Right ventricle myocardium superior (tissue), 1 donor: ENCODE data around the gene SCN11A. TPM values are rescaled to one million over a fixed set of nuclear protein-coding genes. Genes with fewer than 3 reads are reported as not detected.

Source experiments
- ATAC-seq: fragments of 200-7000 bp; cut with Tn5 transposase; one replicate; pipeline ENCODE4 v1.9.1; 2020; ENCODE audit warnings: mild to moderate bottlenecking; ENCODE audit not compliant: poor library complexity
- DNase-seq: peaks from one replicate; pipeline ENCODE4 v3.0.0-alpha.2; 2020
- intact Hi-C: fragments of 100-400 bp; cut with DNase I; formaldehyde crosslinking; loops from one replicate; pipeline ENCODE4 v1.11.2; 2022
- total RNA-seq: library from RNA; stranded (reverse); fragmentation: NEBNext Ultra II Directional; extraction: Animal tissue kit (Norgen Biotek cat#: 25700); gene quantifications from one replicate; pipeline ENCODE4 v1.2.1, GENCODE V29; 2021
- donor health status: DM: no; HTN: yes; CAD: no; lungs with severe emphysema.

The SCN11A gene
- total RNA-seq, 1 donor from 2014 or later = 0.05 TPM

GRCh38 chr3:39019299-39019698 is 32.4 kb downstream of the SCN11A start:
- ATAC-seq (no peak), DNase-seq (no peak)
- intact Hi-C loops = no loop called here

- ATAC-seq (no peak), DNase-seq (no peak)
- intact Hi-C loops = no loop called here
Observed at GRCh38 chr3:39015418-39015817, 36.3 kb downstream of the SCN11A start.

- intact Hi-C loops = no loop called here
- DNase-seq (no peak), ATAC-seq (no peak)
Observed at GRCh38 chr3:39013921-39014509, 37.7 kb downstream of the SCN11A start.

- DNase-seq (no peak), ATAC-seq (no peak)
- intact Hi-C loops = no loop called here
Observed at GRCh38 chr3:39013289-39013688, 38.5 kb downstream of the SCN11A start.

GRCh38 chr3:39011191-39011736 is 40.5 kb downstream of the SCN11A start:
- ATAC-seq = no peak
- intact Hi-C loops = no loop called here
- DNase-seq = no peak

GRCh38 chr3:39005295-39005694 is 46.4 kb downstream of the SCN11A start:
- intact Hi-C loops = no loop called here
- ATAC-seq (no peak), DNase-seq (no peak)

Other genes starting within 250 kb of the SCN11A start
- gene SCN10A, start 235.7 kb downstream of the SCN11A start, total RNA-seq = 0.08 TPM
- 33.1 TPM for gene WDR48, start 72 bp upstream of the SCN11A start, total RNA-seq
- 48.4 TPM for gene GORASP1, start 55.7 kb upstream of the SCN11A start, total RNA-seq
- 2.0 TPM for gene TTC21A, start 55.7 kb upstream of the SCN11A start, total RNA-seq
- 11.4 TPM for gene CSRNP1, start 101.6 kb upstream of the SCN11A start, total RNA-seq
- 249 TPM for gene XIRP1, start 140.7 kb upstream of the SCN11A start, total RNA-seq
- 1.5 TPM for gene CX3CR1, start 228.1 kb upstream of the SCN11A start, total RNA-seq